ENCODE data around the gene LONP2. TPM values are rescaled to one million over a fixed set of nuclear protein-coding genes. Genes with fewer than 3 reads are reported as not detected.
"Not testable (repeated sequence)": the region's sequence is repeated elsewhere in the genome, so short reads cannot be mapped to it uniquely, and the experiment has no call there.

Gene LONP2
- polyA plus RNA-seq, 3 donors, result 67.7 to 80.0 (median 78.2) TPM

DNA sequence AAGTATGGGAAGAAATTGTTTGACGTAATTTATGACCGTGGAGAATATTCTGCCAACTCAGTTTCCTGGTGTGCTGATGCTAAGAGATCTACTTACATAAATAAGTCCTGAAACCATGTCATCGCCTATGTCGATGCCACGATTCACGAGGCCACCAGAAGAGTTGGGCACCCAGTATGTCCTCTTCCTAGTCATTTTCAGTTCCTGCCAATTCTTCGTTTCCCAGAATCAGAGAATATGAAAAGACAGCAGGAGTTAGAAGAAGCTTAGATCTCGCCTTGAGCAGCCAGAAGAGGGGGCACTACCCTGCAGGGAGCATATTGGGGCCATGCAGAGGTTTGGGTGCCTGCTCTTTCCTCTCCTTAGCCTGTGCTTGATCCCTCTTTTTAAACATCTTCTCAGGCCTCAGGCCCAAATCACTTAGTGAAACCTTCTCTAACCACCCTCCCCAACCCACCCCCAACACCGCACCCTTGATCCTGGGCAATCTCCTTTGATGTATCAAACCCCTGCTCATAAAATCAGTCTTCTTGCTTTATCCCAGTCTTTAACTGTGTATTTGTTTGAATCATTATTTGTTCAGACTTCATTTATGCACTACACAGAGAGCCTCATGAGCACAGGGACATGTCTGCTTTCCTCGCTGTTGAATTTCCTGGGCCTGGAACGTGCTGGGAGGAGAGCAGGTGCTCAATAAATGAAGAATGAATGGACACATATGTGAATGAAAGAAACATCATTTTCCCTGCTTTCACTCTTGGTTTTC lies 12.2 kb upstream of the LONP2 start:
- peak in 1 of 11 donors; percentile 2 for DNase-seq (ENCODE audit: extremely low read depth in 1 of 11, low read depth in 9 of 11, low spot score in 4 of 11)

GRCh38 chr16:48232493-48233040 lies 11.5 kb upstream of the LONP2 start:
- DNase-seq (ENCODE audit: extremely low read depth in 1 of 11, low read depth in 9 of 11, low spot score in 4 of 11), result no peak

GRCh38 chr16:48234630-48235029 lies 9.5 kb upstream of the LONP2 start:
- DNase-seq (ENCODE audit: extremely low read depth in 1 of 11, low read depth in 9 of 11, low spot score in 4 of 11), result no peak

DNA sequence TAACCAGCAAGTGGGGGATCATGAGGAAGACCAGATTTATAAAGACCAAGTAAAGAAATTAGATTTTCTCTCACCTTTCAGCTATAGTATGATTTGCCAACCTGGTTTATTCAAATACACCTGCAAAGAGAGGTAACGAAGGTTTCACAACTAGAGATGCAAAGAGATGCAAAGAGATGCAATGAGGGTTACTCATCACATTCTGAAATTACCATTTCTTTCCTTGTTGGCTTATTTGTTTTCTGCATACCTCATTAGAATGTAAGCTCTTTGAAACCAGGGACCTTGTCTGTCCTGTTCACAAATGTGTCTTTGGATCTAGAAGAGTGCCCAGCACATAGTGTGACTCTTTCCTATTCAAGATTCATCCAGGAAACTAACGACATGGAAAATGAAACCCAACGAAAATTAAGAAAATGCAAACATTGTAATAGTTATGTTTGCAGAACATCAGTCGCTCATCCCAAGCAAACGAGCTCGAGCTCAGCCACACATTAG lies 9.0 kb upstream of the LONP2 start:
- DNase-seq (ENCODE audit: extremely low read depth in 1 of 11, low read depth in 9 of 11, low spot score in 4 of 11), result no peak

DNA sequence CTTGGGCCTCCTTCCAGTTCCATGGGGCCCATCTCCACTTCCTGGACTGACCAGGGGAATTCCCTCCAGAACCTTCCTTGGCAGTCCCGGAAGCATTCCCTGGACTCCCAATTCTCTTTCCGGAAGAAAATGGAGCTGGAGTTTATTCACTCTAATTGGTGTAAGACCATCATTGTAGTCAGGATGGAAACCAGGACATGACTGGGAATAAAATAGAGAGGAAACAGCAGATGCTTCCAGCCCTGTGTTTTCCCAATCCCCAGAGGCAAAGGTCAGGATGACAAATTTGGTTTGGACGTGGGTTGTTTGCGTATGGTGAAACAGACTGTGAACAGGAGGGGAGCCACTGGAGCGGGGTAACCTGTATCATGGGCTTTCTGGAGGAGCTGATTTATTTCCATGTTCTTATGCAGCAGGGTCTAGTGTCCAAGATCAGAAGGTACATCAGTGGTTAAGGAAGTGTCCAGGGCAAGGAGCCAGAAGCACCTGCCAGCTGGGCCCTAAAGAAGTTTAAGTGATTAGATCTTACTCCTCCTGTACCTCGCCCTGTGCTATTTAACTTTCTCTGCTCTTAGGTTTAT lies 8.5 kb upstream of the LONP2 start:
- DNase-seq (ENCODE audit: extremely low read depth in 1 of 11, low read depth in 9 of 11, low spot score in 4 of 11), result no peak

GRCh38 chr16:48236286-48236685 lies 7.8 kb upstream of the LONP2 start:
- DNase-seq (ENCODE audit: extremely low read depth in 1 of 11, low read depth in 9 of 11, low spot score in 4 of 11), result no peak

DNA sequence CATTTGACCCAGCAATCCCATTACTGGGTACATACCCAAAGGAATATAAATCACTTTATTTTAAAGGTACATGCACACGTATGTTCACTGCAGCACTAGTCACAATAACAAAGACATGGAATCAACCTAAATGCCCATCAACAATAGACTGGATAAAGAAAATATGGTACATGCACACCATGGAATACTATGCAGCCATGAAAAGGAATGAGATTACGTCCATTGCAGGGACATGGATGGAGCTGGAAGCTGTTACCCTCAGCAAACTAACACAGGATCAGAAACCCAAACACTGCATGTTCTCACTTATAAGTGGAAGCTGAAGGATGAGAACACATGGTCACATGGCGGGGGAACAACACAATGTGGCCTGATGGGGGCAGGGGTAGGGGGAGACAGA lies 4.0 kb upstream of the LONP2 start:
- not testable (repeated sequence) for DNase-seq (ENCODE audit: extremely low read depth in 1 of 11, low read depth in 9 of 11, low spot score in 4 of 11)

DNA sequence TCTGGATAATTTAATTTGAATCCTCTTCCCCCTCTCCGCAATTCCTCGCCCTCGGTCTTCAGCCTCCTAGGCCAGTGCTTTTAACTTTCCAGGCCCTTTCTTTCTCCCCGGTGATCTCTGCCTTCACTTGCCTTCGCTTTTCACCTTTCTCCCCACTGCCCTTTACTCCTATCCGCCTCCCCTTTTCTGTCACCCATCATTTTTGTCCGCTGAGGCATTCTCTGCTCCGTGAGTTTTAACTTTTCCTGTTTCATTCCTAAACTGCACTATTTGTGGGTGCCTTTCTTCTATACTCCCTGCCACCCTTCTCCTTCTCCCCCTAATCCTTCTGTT lies 729 bp downstream of the LONP2 start:
- DNase-seq (ENCODE audit: extremely low read depth in 1 of 11, low read depth in 9 of 11, low spot score in 4 of 11), result peak in 1 of 11 donors; percentile 17

DNA sequence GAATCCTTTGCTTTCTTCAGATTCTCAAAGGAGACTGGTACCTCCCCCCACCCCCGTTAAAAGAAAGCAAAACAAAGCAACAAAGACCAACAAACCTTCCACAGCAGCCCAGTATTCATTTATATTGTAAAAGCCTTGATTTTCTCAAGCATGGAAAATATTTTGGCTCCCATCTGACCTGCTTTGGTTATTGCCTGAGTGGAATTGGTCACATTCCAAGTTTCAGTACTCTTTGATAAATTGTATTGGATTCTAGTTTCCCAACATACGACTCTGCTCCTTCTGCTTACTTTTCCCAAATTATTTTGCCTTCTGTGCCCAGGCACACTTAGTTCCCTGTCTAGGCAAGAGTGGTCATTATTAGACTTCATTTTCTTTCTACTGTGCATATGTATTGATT lies 2.0 kb downstream of the LONP2 start:
- no peak for DNase-seq (ENCODE audit: extremely low read depth in 1 of 11, low read depth in 9 of 11, low spot score in 4 of 11)

GRCh38 chr16:48247311-48247710 lies 3.2 kb downstream of the LONP2 start, which contains the start of gene ABCC11:
ABCC11 (minus strand) TSS chr16:48247539; CDS start chr16:48231921, 15,618 bp downstream.
- no peak for DNase-seq (ENCODE audit: extremely low read depth in 1 of 11, low read depth in 9 of 11, low spot score in 4 of 11)

GRCh38 chr16:48250520-48251278 lies 6.6 kb downstream of the LONP2 start:
- no peak for DNase-seq (ENCODE audit: extremely low read depth in 1 of 11, low read depth in 9 of 11, low spot score in 4 of 11)

DNA sequence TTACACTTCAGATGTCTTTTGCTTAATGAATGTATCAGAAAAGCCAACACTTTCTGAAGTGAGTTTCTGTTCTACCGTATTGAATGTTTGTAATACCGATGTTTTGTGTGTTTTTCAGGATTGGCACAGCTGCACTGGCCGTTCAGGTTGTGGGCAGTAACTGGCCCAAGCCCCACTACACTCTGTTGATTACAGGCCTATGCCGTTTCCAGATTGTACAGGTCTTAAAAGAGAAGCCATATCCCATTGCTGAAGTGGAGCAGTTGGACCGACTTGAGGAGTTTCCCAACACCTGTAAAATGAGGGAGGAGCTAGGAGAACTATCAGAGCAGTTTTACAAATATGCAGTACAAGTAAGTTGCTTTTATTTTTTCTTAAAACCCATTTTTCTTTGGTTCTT lies 7.9 kb downstream of the LONP2 start:
- DNase-seq (ENCODE audit: extremely low read depth in 1 of 11, low read depth in 9 of 11, low spot score in 4 of 11), result no peak

DNA sequence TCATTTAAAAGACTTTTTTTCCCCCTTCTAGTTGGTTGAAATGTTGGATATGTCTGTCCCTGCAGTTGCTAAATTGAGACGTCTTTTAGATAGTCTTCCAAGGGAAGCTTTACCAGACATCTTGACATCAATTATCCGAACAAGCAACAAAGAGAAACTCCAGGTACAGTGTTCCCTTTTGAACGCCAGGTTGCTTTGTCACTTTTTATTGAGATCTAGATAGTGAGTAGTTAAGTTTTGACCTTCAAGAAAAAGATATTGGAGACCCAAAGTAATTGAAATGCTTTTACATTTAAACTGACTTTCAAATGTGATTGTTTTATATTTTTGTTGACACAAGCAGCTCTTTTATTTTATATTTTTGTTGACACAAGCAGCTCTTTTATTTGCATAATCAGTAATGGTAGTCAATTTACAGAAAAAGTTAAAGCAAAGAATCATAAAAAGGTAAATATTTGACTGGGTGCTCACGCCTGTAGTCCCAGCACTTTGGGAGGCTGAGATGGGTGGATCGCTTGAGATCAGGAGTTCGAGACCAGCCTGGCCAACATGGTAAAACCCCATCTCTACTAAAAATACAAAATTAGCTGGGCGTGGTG lies 12.6 kb downstream of the LONP2 start:
- no peak for DNase-seq (ENCODE audit: extremely low read depth in 1 of 11, low read depth in 9 of 11, low spot score in 4 of 11)

- DNase-seq (ENCODE audit: extremely low read depth in 1 of 11, low read depth in 9 of 11, low spot score in 4 of 11), result no peak
These were observed 17.5 kb downstream of the LONP2 start for GRCh38 chr16:48261569-48261968.

GRCh38 chr16:48262631-48263030 lies 18.5 kb downstream of the LONP2 start:
- DNase-seq (ENCODE audit: extremely low read depth in 1 of 11, low read depth in 9 of 11, low spot score in 4 of 11), result no peak

DNA sequence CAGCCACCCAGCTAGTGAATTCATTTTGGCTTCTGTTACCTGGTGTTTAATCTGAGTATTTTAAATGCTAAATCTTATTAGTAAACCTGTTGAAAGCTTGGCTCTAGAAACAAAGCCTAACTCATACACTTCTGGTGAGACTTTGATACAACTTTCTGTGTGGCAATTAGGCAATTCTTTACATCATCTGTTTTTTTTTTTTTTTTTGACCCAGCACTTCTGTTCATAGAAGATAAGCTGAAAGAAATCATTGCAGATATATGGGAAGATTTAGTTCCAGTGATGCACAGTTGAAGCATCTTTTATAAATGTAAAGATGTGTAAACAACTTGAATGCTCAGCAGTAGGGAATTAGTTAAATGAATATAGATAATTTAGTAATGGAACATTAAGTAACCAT lies 24.9 kb downstream of the LONP2 start:
- no peak for DNase-seq (ENCODE audit: extremely low read depth in 1 of 11, low read depth in 9 of 11, low spot score in 4 of 11)

DNA sequence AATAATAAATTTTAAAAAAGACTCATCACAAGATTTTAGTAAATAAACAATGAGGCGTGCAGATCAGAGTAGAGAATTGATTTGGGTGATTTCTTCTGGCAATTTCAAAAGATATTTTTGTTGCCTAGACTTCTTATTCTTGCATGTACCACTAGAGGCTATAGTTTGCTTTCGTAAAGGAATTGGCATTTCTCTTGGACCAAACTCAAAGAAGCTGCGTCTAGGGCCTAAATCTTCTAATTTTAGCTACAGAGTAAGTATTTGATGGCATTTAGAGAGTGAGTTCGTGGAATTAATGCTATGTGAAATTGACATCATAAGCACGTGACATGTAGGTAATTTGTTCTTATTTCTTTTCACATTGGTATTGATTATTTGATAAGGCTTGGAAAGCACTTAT lies 27.6 kb downstream of the LONP2 start:
- DNase-seq (ENCODE audit: extremely low read depth in 1 of 11, low read depth in 9 of 11, low spot score in 4 of 11), result no peak

DNA sequence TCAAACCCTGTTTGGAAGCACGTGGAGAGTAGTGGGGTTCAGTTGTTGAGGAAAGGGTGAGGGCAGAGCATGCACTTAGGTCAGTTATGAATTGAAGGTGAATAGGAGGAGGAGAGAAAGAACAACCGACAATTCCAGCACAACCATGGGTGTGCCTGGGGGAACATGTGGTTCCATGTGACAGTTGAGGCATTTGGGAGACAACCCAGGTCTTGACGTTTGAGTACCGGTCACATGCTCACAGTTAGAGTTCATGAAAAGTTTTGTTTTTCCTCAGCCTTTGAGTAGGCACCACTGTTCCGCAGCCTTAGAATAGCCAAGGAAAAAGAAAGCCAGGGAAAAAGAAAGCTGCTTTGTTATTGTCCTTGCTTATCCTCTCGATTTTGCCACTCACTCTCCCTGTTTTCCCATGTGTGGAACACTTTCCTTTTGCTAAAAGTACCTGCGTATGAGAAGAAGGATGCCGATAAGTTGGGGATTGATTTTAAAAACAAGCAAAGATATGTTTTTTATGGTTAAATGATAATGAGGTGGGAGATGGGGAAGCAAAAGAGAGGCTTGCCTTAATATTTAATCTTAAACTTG lies 28.8 kb downstream of the LONP2 start:
- no peak for DNase-seq (ENCODE audit: extremely low read depth in 1 of 11, low read depth in 9 of 11, low spot score in 4 of 11)

DNA sequence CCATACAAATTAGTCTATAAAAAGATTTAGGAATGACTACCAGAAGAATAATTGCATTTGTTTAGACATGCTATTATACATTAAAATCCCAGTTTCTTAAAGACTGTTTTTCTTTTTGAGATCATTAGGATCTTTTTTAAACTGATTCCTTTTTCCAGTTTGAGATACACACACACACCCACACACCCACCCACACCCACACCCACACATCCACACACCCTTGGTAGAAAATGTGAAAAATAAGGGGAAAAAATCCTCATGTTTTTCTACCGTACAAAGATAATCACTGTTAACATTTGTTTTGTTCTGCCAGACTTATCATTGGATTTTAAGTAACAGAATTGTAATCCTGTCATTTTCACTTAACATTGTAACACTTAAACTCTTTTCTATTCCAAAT lies 30.4 kb downstream of the LONP2 start:
- DNase-seq (ENCODE audit: extremely low read depth in 1 of 11, low read depth in 9 of 11, low spot score in 4 of 11), result no peak

Measured in renal cortex interstitium (tissue), 11 donors.